ENCODE data around the gene ASCC1.
A peak's percentile ranks its signal among the peaks of the same experiment; 100 is the strongest.
"Not testable (repeated sequence)": the region's sequence is repeated elsewhere in the genome, so short reads cannot be mapped to it uniquely, and the experiment has no call there.

The ASCC1 gene

GRCh38 chr10:72215611-72216549 is at the start of gene ASCC1, which contains the start of gene ANAPC16:
Gene ASCC1, minus strand, starts transcription at chr10:72216276. Its CDS starts 2,978 bp downstream, at chr10:72213298.
Gene ANAPC16, plus strand, starts transcription at chr10:72216012. Its CDS starts 7,903 bp downstream, at chr10:72223915.
- DNase-seq (ENCODE audit: low spot score), result peak; percentile 96

- no peak for DNase-seq (ENCODE audit: low spot score)
These were observed 49.4 kb upstream of the ASCC1 start for GRCh38 chr10:72265508-72265907.

GRCh38 chr10:72264536-72264935 is 48.5 kb upstream of the ASCC1 start:
- DNase-seq (ENCODE audit: low spot score), result no peak

GRCh38 chr10:72263613-72264241 is 47.7 kb upstream of the ASCC1 start:
- no peak for DNase-seq (ENCODE audit: low spot score)

- DNase-seq (ENCODE audit: low spot score), result no peak
These were observed 45.8 kb upstream of the ASCC1 start for GRCh38 chr10:72261784-72262404.

- DNase-seq (ENCODE audit: low spot score), result no peak
These were observed 45.1 kb upstream of the ASCC1 start for GRCh38 chr10:72260976-72261783.

GRCh38 chr10:72260239-72260975 is 44.3 kb upstream of the ASCC1 start:
- DNase-seq (ENCODE audit: low spot score), result peak; percentile 93

- DNase-seq (ENCODE audit: low spot score), result peak; percentile 43
These were observed 43.6 kb upstream of the ASCC1 start for GRCh38 chr10:72259491-72260238.

- no peak for DNase-seq (ENCODE audit: low spot score)
These were observed 42.5 kb upstream of the ASCC1 start for GRCh38 chr10:72258617-72259016.

- no peak for DNase-seq (ENCODE audit: low spot score)
These were observed 41.2 kb upstream of the ASCC1 start for GRCh38 chr10:72257051-72257892.

- DNase-seq (ENCODE audit: low spot score), result no peak
These were observed 40.1 kb upstream of the ASCC1 start for GRCh38 chr10:72255977-72256729.

GRCh38 chr10:72254813-72255568 is 38.9 kb upstream of the ASCC1 start:
- peak; percentile 92 for DNase-seq (ENCODE audit: low spot score)

- no peak for DNase-seq (ENCODE audit: low spot score)
These were observed 37.5 kb upstream of the ASCC1 start for GRCh38 chr10:72253578-72253977.

- DNase-seq (ENCODE audit: low spot score), result no peak
These were observed 36.9 kb upstream of the ASCC1 start for GRCh38 chr10:72252972-72253371.

- DNase-seq (ENCODE audit: low spot score), result no peak
These were observed 35.6 kb upstream of the ASCC1 start for GRCh38 chr10:72251635-72252034.

- DNase-seq (ENCODE audit: low spot score), result peak; percentile 86
These were observed 34.6 kb upstream of the ASCC1 start for GRCh38 chr10:72250666-72251065.

GRCh38 chr10:72249176-72249862 is 33.2 kb upstream of the ASCC1 start:
- DNase-seq (ENCODE audit: low spot score), result not testable (repeated sequence)
